CD4-positive, alpha-beta T cell treated with Interleukin-15 for 4 hours (primary cell): ENCODE data around the gene CCDC77.
"Not testable (repeated sequence)": the region's sequence is repeated elsewhere in the genome, so short reads cannot be mapped to it uniquely, and the experiment has no call there.

Experiments used
- DNase-seq: peaks from one replicate; pipeline ENCODE4 v3.0.0-alpha.2; 2020; ENCODE audit warnings: low spot score

The CCDC77 gene

GRCh38 chr12:401235-402028 is at the start of gene CCDC77:
CCDC77 (plus strand) TSS chr12:401644; CDS start chr12:409384, 7,740 bp downstream.
- peak; percentile 94 for DNase-seq

DNA sequence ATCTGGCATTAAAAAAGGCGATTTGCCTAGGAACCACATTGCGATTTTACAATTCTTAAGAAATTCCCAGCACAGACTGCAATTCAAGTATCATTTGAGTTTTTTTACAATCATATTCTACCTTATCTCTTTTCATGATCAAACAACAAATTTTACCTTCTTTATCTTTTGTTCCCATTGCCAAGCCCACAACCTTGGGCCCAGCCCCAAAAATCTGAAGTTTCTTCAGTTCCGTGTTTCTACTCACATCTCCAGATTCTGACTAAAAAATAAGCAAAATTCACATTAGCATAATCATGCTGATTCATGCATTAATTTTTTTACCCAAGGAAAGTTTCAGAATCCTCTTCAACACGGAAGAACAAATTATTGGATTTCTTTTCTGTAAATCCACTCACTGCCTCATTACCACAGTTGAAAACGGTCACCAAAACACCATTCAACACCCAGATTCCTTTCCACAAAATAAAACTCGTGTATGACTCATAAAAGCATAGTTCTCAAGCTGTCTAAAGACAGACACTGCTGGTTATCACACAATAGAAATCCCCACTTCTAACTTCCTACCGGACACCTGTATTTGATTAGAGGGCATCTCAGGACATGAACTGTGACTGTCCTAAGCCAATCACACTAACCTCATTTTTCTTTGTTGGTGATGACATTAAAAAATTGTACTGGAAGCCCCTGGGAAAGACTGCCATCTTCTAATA is 45.0 kb upstream of the CCDC77 start:
- no peak for DNase-seq

GRCh38 chr12:359091-359490 is 42.4 kb upstream of the CCDC77 start:
- DNase-seq = no peak

DNA sequence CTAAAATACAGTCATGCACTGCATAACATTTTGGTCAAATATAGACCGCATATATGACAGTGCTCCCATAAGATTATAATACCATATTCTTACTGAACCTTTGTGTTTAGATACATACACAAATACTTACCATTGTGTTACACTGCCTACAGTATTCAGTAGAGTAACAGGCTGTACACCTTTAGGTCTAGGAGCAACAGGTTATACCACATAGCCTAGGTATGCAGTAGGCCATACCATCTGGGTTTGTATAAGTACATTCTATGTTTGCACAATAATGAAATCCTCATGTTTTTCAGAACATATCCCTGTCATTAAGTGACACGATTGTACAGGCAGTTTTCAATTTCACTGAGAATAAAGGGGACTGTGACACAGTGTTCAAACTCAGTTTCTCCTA is 34.6 kb upstream of the CCDC77 start:
- DNase-seq = no peak

- DNase-seq = no peak
Observed at GRCh38 chr12:367972-368371, 33.5 kb upstream of the CCDC77 start.

DNA sequence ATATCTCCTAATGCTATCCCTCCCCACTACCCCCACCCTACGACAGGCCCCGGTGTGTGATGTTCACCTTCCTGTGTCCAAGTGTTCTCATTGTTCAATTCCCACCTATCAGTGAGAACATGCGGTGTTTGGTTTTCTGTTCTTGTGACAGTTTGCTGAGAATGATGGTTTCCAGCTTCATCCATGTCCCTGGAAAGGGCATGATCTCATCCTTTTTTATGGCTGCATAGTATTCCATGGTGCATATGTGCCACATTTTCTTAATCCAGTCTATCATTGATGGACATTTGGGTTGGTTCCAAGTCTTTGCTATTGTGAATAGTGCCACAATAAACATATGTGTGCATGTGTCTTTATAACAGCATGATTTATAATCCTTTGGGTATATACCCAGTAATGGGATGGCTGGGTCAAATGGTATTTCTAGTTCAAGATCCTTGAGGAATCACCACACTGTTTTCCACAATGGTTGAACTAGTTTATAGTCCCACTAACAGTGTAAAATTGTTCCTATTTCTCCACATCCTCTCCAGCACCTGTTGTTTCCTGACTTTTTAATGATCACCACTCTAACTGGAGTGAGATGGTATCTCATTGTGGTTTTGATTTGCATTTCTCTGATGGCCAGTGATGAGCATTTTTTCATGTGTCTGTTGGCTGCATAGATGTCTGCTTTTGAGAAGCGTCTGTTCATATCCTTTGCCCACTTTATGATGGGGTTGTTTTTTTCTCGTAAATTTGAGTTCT is 30.5 kb upstream of the CCDC77 start:
- DNase-seq = not testable (repeated sequence)

GRCh38 chr12:386651-387050 is 14.8 kb upstream of the CCDC77 start:
- DNase-seq = no peak

DNA sequence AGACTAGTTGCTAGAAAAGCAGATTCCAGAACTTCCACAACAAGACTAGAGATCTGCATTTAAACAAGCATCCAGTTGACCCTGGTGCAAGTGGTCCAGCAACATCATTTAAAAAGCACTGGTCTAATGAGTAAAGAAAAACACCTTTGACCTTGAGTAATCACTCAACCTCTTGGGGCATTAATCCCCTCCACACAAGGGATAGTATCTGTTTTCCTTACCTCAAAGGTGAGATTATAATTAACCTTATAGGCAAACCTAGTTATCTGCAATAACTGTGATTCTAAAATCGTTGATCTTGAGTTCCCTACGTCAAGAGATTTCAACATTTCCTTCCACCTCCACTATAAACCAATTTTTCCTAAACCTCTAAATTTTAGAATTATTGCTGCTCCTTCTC is 13.4 kb upstream of the CCDC77 start:
- DNase-seq = no peak

- DNase-seq = peak; percentile 46
Observed at GRCh38 chr12:388541-389141, 12.8 kb upstream of the CCDC77 start.

- peak; percentile 91 for DNase-seq
Observed at GRCh38 chr12:389142-390096, 12.0 kb upstream of the CCDC77 start, which contains the start of gene KDM5A. KDM5A (minus strand) TSS chr12:389320; CDS start chr12:389091, 229 bp downstream.

GRCh38 chr12:400828-401227 is 616 bp upstream of the CCDC77 start:
- no peak for DNase-seq

- no peak for DNase-seq
Observed at GRCh38 chr12:402029-402389, 565 bp downstream of the CCDC77 start.

GRCh38 chr12:414859-415258 is 13.4 kb downstream of the CCDC77 start:
- DNase-seq = no peak

DNA sequence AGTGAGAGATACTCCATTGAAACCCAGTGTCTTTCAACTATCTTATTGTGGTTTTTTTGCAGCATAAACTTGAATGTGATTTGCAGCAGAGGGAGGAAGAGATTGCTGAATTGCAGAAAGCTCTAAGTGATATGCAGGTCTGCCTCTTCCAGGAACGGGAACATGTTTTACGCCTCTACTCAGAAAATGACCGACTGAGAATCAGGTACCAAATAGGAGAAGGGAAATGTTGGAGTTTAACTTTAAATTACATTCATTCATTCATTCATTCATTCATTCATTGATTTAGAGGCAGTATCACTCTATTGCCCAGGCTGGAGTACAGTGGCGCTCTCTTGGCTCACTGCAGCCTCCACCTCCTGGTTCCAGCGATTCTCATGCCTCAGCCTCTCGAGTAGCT is 17.0 kb downstream of the CCDC77 start:
- no peak for DNase-seq

DNA sequence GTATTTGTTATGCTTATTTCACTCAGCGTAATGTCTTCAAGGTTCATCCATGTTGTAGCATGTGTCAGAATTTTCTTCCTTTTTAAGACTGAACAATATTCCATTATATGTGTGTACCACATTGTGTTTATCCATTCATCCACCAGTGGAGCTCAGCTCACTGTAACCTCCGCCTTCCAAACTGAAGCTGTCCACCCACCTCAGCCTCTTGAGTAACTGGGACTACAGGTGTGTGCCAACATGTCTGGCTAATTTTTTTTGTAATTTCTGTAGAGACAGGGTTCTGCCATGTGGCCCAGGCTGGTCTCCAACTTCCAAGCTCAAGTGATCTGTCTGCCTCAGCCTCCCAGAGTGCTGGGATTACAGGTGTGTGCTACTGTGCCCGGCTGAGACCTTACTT is 21.1 kb downstream of the CCDC77 start:
- DNase-seq = no peak

GRCh38 chr12:435737-436136 is 34.3 kb downstream of the CCDC77 start:
- DNase-seq = not testable (repeated sequence)

- DNase-seq = peak; percentile 59
Observed at GRCh38 chr12:442235-442884, 40.9 kb downstream of the CCDC77 start.

DNA sequence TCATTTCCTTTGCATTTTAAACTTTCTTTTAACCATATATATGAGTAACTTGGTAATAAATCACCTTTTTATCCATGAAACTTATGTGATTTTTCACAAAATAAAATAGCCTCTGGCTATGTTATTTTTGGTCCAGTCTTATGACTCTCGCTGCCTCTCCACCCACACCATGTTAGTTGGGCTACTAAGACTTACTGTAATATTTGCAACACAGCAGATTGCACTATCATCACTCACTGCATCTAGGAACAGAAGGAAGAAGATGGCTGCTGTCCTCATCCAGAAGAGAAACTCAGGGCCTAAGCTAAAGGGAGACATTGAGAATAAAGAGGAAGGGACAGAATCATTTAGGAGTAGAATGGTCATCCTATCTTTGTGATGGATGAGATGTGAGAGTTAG is 45.7 kb downstream of the CCDC77 start:
- no peak for DNase-seq

- DNase-seq = no peak
Observed at GRCh38 chr12:449203-449602, 47.8 kb downstream of the CCDC77 start.

- DNase-seq = no peak
Observed at GRCh38 chr12:450438-450837, 49.0 kb downstream of the CCDC77 start.
